Ascending aorta (tissue), 2 donors: ENCODE data around the gene DNAH2. TPM values are rescaled to one million over a fixed set of nuclear protein-coding genes. Genes with fewer than 3 reads are reported as not detected.

Source experiments
- DNase-seq, 2 donors: peaks; one replicate each; pipeline ENCODE4 v3.0.0-alpha.2; 2019; ENCODE audit warnings: low spot score in 2 of 2
- H3K27ac ChIP-seq, 2 donors: fragments of 200-600 bp; sonication (generic); one replicate each; pipeline ENCODE4 v1.5.1; 2016 to 2017; ENCODE audit warnings: mild to moderate bottlenecking in 1 of 2
- H3K27me3 ChIP-seq: fragments of 200-600 bp; sonication (generic); one replicate; pipeline ENCODE4 v1.5.1; 2017
- H3K36me3 ChIP-seq, 2 donors: fragments of 200-600 bp; sonication (generic); one replicate each; pipeline ENCODE4 v1.5.1; 2016
- H3K4me1 ChIP-seq, 2 donors: fragments of 200-600 bp; sonication (generic); one replicate each; pipeline ENCODE4 v1.5.1; 2016 to 2017; ENCODE audit warnings: mild to moderate bottlenecking in 1 of 2
- H3K4me3 ChIP-seq, 2 donors: fragments of 200-600 bp; sonication (generic); one replicate each; pipeline ENCODE4 v1.5.1; 2016 to 2017; ENCODE audit warnings: mild to moderate bottlenecking in 1 of 2
- H3K9me3 ChIP-seq, 2 donors: fragments of 200-600 bp; sonication (generic); one replicate each; pipeline ENCODE4 v1.5.1; 2016
- CTCF ChIP-seq, 3 experiments: fragments of 200-600 bp in 2 of 3; fragments of 450-650 bp in 1 of 3; sonication (generic) in 2 of 3; IDR thresholded peaks; one replicate each; pipeline ENCODE4 v1.5.1; 2016 to 2019; ENCODE audit warnings: antibody characterized with exemption in 3 of 3, mild to moderate bottlenecking in 1 of 3, moderate library complexity in 1 of 3
- intact Hi-C: fragments of 100-400 bp; cut with DNase I; formaldehyde crosslinking; loops from one replicate; pipeline ENCODE4 v1.15.1; 2023
- total RNA-seq: library from RNA; depleted of rRNA; stranded (reverse); fragments of >200 nt; gene quantifications from one replicate; pipeline ENCODE4 v1.1.0, GENCODE V29; 2016

Gene DNAH2
- total RNA-seq, 1 donor from 2014 or later, result 0.43 TPM

- no peak for TF ChIP-seq CTCF (IDR thresholded peaks at IDR 0.05)
- no peak overlapping the region for H3K4me3 ChIP-seq
- H3K27ac ChIP-seq, result no peak overlapping the region
- no peaks in the 10 kb centered on the region for H3K36me3 ChIP-seq
- intact Hi-C loops, result no loop called here
- no peaks in the 10 kb centered on the region for H3K9me3 ChIP-seq
- H3K4me1 ChIP-seq, result no peaks in the 10 kb centered on the region
- no peak for DNase-seq
- no peaks in the 10 kb centered on the region for H3K27me3 ChIP-seq
Measured at GRCh38 chr17:7756968-7757367, 39.4 kb downstream of the DNAH2 start.

GRCh38 chr17:7763919-7764318 is 46.4 kb downstream of the DNAH2 start:
- Histone ChIP-seq H3K27ac (no peak overlapping the region), H3K4me3 (no peak overlapping the region), H3K9me3 (no peaks in the 10 kb centered on the region), H3K36me3 (no peaks in the 10 kb centered on the region), H3K27me3 (no peaks in the 10 kb centered on the region), H3K4me1 (no peaks in the 10 kb centered on the region)
- intact Hi-C loops, result no loop called here
- DNase-seq, result no peak
- no peak for TF ChIP-seq CTCF (IDR thresholded peaks at IDR 0.05)

GRCh38 chr17:7767004-7767403 is 49.5 kb downstream of the DNAH2 start:
- no peak for DNase-seq
- no peak for TF ChIP-seq CTCF (IDR thresholded peaks at IDR 0.05)
- intact Hi-C loops, result no loop called here
- Histone ChIP-seq H3K4me3 (no peak overlapping the region), H3K9me3 (no peaks in the 10 kb centered on the region), H3K36me3 (no peaks in the 10 kb centered on the region), H3K27me3 (no peaks in the 10 kb centered on the region), H3K4me1 (no peaks in the 10 kb centered on the region), H3K27ac (no peak overlapping the region)

GRCh38 chr17:7767405-7768021 is 50.0 kb downstream of the DNAH2 start:
- Histone ChIP-seq H3K36me3 (no peaks in the 10 kb centered on the region), H3K27me3 (no peaks in the 10 kb centered on the region), H3K9me3 (no peaks in the 10 kb centered on the region), H3K4me1 (no peaks in the 10 kb centered on the region), H3K4me3 (no peak overlapping the region), H3K27ac (no peak overlapping the region)
- TF ChIP-seq CTCF (IDR thresholded peaks at IDR 0.05), result no peak
- no peak for DNase-seq
- intact Hi-C loops, result no loop called here

GRCh38 chr17:7769854-7770253 is 52.3 kb downstream of the DNAH2 start:
- no peak overlapping the region for H3K4me3 ChIP-seq
- H3K27me3 ChIP-seq, result no peaks in the 10 kb centered on the region
- intact Hi-C loops, result no loop called here
- no peak overlapping the region for H3K27ac ChIP-seq
- H3K36me3 ChIP-seq, result no peaks in the 10 kb centered on the region
- no peak for TF ChIP-seq CTCF (IDR thresholded peaks at IDR 0.05)
- no peaks in the 10 kb centered on the region for H3K9me3 ChIP-seq
- no peak for DNase-seq
- H3K4me1 ChIP-seq, result no peaks in the 10 kb centered on the region

- Histone ChIP-seq H3K27me3 (no peaks in the 10 kb centered on the region), H3K9me3 (no peaks in the 10 kb centered on the region), H3K4me3 (no peak overlapping the region), H3K4me1 (no peaks in the 10 kb centered on the region), H3K36me3 (no peaks in the 10 kb centered on the region), H3K27ac (no peak overlapping the region)
- intact Hi-C loops, result no loop called here
- DNase-seq, result no peak
- TF ChIP-seq CTCF (IDR thresholded peaks at IDR 0.05), result no peak
Measured at GRCh38 chr17:7774055-7774521, 56.5 kb downstream of the DNAH2 start.
